Measurements from ENCODE around the gene SCAMP4. TPM values are rescaled to one million over a fixed set of nuclear protein-coding genes. Genes with fewer than 3 reads are reported as not detected.

The SCAMP4 gene
- total RNA-seq, 1 donor from 2014 or later: 16.2 TPM

DNA sequence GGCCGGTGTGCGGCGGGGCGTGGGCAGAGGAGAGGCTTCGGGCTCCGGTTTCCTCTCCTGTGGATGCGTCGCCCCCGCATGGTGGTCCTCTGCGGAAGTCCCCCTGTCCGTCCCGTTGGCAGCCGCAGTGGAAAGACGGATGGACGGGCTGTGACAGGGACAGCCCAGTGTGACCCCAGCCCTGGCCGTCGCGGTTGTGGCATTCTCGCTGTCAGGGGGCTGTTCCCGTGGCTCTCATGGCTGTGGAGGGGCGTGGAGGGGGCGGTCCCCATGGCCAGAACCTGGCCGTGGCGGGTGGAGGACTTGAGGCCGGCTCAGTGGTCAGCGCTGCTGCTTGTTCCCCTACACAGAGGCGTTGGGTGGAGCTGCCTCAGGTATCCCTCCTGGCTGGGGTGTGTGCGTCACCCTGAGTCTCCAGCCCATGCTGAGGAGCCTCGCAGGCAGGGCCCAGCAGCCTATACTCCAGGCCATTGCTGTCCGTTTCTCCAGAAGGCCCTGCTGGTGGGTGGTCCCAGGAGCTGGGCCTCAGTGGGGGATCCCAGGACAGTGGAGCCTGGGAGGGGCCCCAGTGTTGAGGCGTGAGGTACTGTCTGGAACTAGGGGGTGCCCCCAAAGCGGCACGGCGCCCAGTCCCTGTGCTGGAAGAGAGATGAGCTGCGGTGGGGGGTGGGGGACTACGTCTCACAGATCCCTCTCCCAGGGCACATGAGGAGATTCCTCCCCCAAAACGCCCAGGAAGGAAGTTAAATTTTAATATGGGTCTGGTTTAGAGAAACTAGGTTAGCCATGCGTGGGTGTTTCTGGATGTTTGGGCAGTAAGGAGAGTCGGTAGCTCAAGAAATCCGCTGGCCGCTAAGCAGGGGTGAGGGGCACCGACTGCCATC, 56.0 kb downstream of the SCAMP4 start:
- DNase-seq: no peak
- intact Hi-C loops (cut with DNase I): no loop called here

DNA sequence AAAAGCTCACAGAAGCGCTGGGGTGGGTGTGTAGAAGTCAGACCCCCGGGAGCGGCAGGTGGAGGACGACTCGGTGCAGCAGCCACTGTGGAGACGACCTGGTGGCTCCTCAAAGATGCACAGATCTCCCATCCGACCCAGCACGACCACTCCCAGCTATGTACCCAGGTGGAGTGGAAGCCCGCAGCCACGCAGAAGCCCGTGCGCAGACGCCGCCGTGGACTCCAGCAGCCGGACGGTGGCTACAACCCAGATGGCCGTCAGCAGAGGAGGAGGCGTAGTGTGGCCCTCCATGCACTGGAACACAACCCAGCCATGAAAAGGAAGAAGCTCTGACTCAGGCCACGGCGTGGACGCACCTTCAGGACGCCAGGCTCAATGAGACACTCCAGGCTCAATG, 57.5 kb downstream of the SCAMP4 start:
- DNase-seq: no peak
- intact Hi-C loops (cut with DNase I): no loop called here
- ATAC-seq (ENCODE audit: poor library complexity): no peak

More for the DNA sequence above, 56.0 kb downstream of the SCAMP4 start:
- ATAC-seq (ENCODE audit: poor library complexity): no peak

DNA sequence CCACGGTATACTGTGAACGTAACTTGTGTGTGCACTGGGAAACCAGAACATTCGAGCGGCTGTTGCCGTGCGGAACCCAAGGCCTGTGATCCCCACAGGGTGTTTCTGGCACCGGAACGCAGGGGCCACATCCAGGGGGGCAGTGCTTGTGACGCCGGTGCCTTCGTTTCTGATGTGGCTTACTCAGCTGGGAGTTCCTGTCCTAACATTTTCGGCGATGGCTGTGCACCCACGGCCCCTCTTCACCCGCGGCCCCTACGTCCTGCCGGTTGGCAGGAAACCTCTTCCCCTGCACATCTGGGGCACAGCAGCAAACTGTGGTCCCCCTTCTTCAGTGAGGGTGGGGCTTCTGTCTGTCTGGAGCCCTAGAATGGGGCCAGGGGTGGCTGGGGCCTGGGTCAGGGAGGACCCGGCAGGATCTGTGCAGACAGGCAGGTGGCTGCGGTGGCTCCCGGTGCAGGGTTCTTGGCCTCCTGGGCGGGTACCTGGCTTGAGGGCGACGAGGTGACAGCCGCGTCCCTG, 61.9 kb downstream of the SCAMP4 start:
- ATAC-seq (ENCODE audit: poor library complexity) (no peak), DNase-seq (no peak)
- intact Hi-C loops (cut with DNase I): no loop called here

DNA sequence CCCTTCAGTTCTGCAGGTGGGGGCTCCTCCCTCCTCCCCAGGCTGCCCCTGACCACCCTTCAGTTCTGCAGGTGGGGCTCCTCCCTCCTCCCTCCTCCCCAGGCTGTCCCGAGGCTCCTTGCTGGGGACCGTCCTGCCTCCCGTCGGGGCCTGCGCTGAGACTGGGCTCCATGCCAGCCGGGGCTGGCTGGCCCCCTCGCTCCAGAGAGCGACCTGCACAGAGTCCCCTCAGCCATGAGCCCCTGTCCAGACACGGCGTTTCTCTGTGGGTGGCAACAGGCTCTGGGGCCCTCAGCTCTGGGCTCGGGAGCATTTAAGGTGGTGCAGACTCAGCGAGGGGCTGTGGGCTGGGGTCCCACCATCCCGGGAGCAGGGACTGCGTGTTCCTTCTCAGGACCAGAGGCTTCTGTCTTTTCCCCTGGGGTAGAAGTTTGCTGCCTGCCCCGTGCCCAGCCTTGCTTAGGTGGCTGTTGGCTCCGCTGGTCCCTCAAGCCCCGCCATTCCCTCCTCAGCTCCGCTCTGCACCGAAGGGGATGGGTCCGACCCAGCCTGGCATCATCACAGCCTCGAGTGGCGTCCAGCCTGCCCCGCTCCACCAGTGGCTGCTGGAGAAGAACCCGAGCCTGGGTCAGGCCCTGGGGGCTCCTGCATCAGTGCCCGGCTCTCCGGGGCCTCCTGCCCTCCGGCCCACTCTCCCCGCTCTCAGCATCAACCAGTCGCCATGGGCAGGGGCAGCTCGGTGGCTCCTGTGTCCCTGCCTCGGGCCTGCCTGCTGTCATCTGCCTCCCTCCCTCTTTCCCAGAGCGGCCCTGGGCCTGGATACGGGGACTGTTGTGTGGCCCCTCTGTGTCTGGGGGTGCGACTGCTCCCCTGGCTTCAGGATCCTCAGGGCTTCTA, 63.3 kb downstream of the SCAMP4 start:
- DNase-seq (no peak), ATAC-seq (ENCODE audit: poor library complexity) (peak; percentile 11)
- intact Hi-C loops (cut with DNase I): no loop called here

DNA sequence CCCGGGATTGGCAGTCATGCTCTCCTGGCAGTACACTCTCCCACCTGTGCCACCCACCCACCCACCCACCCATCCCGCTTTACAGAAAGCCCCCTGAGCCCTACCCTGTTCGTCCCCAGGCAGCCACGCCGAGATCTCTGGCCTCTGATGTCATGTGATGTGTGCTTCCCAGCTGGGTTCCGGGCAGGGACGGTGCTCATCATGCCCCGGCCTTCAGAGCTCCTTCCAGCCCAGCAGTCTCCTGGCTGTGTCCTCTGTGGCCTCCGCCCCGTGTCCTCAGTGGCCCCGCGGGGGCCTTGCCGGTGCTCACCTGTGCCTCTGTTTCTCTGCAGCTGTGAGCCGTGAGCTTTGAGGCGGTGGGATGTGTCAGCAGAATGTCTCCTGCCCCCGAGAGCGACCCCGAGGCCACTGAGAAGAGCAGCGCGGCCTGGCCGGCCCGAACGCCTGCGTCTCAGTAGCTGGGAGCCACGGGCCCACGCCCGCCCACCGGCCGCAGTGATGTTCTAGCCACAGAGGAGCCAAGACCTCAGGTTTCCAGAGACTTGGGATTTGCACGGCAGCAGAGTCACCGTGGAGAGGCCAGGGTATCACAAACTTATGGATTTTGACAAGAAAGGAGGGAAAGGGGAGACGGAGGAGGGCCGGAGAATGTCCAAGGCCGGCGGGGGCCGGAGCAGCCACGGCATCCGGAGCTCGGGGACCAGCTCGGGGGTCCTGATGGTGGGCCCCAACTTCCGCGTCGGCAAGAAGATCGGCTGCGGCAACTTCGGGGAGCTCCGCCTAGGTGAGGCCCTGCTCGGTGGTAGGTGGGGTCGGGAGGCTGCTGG, 64.2 kb downstream of the SCAMP4 start:
- ATAC-seq (ENCODE audit: poor library complexity): no peak
- intact Hi-C loops (cut with DNase I): no loop called here

DNA sequence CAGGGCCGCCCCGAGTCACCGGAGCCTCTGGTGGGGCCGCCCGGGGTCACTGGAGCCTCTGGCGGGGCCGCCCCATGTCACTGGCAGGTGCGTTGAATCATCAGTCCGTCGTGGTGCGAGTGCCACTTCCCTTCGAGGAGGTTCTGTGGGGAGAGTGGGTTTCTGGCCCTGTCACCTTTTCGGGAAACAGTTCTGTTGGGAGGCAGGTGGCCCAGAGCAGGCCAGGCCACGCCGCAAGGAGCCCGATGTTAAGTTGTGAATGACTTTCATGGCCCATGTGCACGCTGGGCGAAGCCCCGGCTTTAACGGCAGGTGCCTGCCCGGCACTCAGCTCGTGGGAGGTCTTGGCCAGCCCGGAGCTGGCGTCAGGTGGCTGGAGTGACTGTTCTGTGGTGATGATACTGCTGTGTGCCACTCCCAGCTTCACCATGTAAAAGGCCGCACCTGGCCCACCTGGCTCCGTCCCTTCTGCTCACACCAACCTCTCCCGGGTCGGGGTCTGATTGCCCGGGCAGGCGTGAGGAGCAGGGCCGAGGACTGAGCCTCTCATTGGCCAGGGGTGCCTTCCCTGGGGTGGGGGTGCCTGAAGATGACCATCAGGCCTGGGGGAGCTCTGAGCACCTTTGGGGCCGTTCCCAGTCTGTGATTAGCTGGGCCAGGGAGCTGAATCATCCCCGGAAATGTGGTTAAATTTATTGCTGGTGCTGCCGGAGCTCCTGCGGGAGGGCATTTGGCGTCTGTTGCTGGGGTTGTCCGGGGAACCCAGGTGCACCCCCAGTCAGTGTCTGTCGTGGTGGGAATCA, 65.0 kb downstream of the SCAMP4 start:
- DNase-seq (no peak), ATAC-seq (ENCODE audit: poor library complexity) (no peak)
- intact Hi-C loops (cut with DNase I): no loop called here

More for the DNA sequence above, 64.2 kb downstream of the SCAMP4 start:
- no peak for DNase-seq

DNA sequence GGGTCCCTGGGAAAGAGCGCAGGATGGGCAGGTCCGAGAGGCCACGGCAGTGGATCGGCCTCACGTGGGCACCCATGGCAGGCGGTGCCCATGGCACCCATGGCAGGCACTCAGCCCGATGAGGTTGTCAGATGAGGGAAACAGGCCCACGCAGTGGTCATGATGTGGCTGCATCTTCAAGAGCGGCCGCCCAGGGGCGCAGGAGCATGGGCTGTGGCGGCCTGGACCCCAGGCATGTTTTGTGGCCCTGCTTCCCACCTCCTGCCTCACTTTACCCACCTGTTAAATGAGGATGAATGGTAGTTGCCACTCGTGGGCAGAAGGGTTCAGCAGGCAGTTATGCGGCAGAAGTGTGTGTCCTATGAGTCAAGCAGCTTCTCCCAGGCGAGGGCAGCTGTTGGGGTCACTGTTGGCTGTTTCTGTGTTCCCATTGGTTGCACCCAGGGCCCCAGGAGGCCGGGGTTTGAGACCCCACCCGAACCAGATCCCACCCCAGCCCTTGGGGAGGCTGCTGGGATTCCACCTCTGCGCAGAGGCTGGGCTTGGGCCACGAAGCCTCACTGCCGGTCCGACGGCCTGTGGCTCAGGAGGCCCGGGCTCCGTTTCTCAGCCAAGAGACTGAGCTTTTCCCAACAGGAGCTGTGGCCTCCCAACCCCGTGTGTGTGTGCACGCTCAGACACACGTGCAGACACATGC, 65.8 kb downstream of the SCAMP4 start:
- DNase-seq (no peak), ATAC-seq (ENCODE audit: poor library complexity) (peak; percentile 6)
- intact Hi-C loops (cut with DNase I): no loop called here

DNA sequence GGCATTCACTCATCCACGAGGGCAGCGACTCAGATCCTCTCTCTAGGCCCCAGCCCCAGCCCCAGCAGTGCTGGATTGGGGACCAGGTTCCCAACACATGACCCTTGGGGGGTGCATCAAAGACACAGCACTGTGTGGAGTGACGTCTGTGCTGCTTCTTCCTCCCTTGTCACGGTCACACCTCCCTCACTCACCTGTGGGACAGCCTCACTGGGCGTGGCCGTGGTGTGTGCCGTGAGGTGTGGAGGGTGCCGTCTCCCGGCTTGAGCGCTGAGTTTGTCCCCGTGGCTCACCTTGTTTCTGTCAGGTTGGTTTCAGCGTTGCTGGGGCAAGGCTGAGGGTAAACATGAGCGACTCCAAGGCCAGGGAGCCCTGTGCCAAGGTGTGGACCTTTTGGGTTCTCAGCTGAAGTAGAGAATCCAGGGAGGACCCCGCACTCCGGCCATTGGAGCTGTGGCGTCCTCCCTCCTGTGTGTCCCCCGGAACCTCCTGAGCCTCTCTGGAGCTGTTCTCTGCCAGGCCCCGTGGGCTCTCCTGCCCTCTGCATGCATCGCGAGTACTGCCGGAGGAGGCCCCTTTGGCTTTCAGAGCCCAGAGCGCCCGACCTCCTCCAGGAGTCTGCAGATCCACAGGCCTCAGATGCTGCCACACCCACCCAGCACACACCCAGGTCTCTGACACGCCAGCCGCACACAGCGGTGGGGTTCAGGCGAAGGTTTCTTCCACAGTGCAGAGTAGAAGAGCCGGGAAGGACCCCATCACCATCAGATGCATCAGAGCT, 69.4 kb downstream of the SCAMP4 start:
- ATAC-seq (ENCODE audit: poor library complexity) (no peak), DNase-seq (no peak)
- intact Hi-C loops (cut with DNase I): no loop called here

DNA sequence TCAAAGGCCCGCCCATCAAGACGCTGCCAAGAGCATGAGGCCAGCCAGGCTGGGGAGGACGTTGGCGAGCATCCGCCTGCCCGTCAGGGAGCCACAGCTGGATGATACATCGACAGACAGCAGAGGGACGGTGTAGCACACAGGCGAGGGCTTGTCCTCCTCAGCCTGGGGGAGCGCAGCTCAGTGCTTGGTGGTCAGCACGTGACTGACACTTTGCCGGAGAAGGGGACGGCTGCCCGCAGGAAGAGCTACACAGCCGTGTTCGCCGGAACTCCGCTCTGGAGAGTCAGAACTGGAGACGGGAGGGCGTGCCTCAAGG, 69.9 kb downstream of the SCAMP4 start:
- intact Hi-C loops (cut with DNase I): no loop called here
- DNase-seq (no peak), ATAC-seq (ENCODE audit: poor library complexity) (no peak)

Other genes with a start within 250 kb of the SCAMP4 start
- gene ONECUT3, start 151.9 kb upstream of the SCAMP4 start, total RNA-seq: not detected
- 0.46 TPM for gene ATP8B3, start 93.1 kb upstream of the SCAMP4 start, total RNA-seq
- gene REXO1, start 56.9 kb upstream of the SCAMP4 start, total RNA-seq: 13.6 TPM
- gene KLF16, start 41.8 kb upstream of the SCAMP4 start, total RNA-seq: 6.2 TPM
- gene ABHD17A, start 19.9 kb upstream of the SCAMP4 start, total RNA-seq: 55.7 TPM
- gene ADAT3, start within 50 bp of the SCAMP4 start, total RNA-seq: 2.1 TPM
- gene CSNK1G2, start 35.8 kb downstream of the SCAMP4 start, total RNA-seq: 24.3 TPM
- 56.3 TPM for gene BTBD2, start 110.3 kb downstream of the SCAMP4 start, total RNA-seq
- 238 TPM for gene MKNK2, start 145.8 kb downstream of the SCAMP4 start, total RNA-seq
- 15.6 TPM for gene MOB3A, start 190.9 kb downstream of the SCAMP4 start, total RNA-seq
- gene IZUMO4, start 191.5 kb downstream of the SCAMP4 start, total RNA-seq: 1.7 TPM
- gene AP3D1, start 246.2 kb downstream of the SCAMP4 start, total RNA-seq: 69.6 TPM

All from Right ventricle myocardium superior (tissue), 1 donor.